Measurements from ENCODE around the gene FIGN. TPM values are rescaled to one million over a fixed set of nuclear protein-coding genes. Genes with fewer than 3 reads are reported as not detected.

FIGN gene
- total RNA-seq, 1 experiment from 2014 or later, result not detected

GRCh38 chr2:163785162-163785561 is 49.4 kb upstream of the FIGN start:
- H3K27me3 ChIP-seq (ENCODE audit: insufficient read depth, low read length), result no peaks in the 10 kb centered on the region
- no peaks in the 10 kb centered on the region for H3K9me3 ChIP-seq (ENCODE audit: control insufficient read depth in 1 of 2, insufficient read depth in 1 of 2, low read depth in 1 of 2, low read length in 2 of 2)
- no peaks in the 10 kb centered on the region; the same call in 1 of the 2 replicates for H4K20me1 ChIP-seq (ENCODE audit: insufficient read depth)
- ChIA-PET RAD21 (ENCODE audit: low non-redundant PET in 1 of 2, low total read pairs in 2 of 2, uncharacterized antibody in 2 of 2, unreplicated experiment in 2 of 2) (no interaction called here), CTCF (no interaction called here), POLR2A (no interaction called here)
- intact Hi-C loops (cut with micrococcal nuclease), result no loop called here
- no peak overlapping the region for H2AFZ ChIP-seq (ENCODE audit: low read depth, low read length, poor library complexity, severe bottlenecking)
- no peaks in the 10 kb centered on the region for H3K9me2 ChIP-seq (ENCODE audit: insufficient read depth)
- H3K36me3 ChIP-seq (ENCODE audit: control insufficient read depth in 1 of 2, insufficient read depth in 2 of 2, low read length in 2 of 2), result no peaks in the 10 kb centered on the region
- no peak overlapping the region for H3K4me2 ChIP-seq (ENCODE audit: low read length)
- no peak overlapping the region for H3K27ac ChIP-seq (ENCODE audit: low read depth, low read length)
- DNase-seq (ENCODE audit: low read depth, low spot score) (no peak), ATAC-seq (no peak)
- H3K4me1 ChIP-seq (ENCODE audit: control insufficient read depth in 1 of 2, insufficient read depth in 2 of 2, low read length in 2 of 2), result peaks cover 7 to 8% of the 10 kb centered on the region in 2 experiments
- H3K4me3 ChIP-seq (replicated peaks in 1 of 2; ENCODE audit: low read depth in 1 of 2, low read length in 2 of 2), result no peak overlapping the region
- BruUV-seq (replicated peaks), result no TSS peak
- H3K79me2 ChIP-seq (ENCODE audit: insufficient read depth, low read length), result no peaks in the 10 kb centered on the region
- no peak overlapping the region for H3K9ac ChIP-seq (ENCODE audit: low read length)
- no peak for TF ChIP-seq YY1 (IDR thresholded peaks at IDR 0.05; ENCODE audit: extremely low read depth, insufficient replicate concordance, low read depth, low read length)

- CTCF ChIA-PET, result no interaction called here
- Histone ChIP-seq H4K20me1 (ENCODE audit: insufficient read depth) (no peaks in the 10 kb centered on the region; the same call in 1 of the 2 replicates), H3K9me2 (ENCODE audit: insufficient read depth) (peaks cover 4% of the 10 kb centered on the region; the same call in 1 of the 2 replicates), H3K27me3 (ENCODE audit: insufficient read depth, low read length) (no peaks in the 10 kb centered on the region), H3K36me3 (ENCODE audit: control insufficient read depth in 1 of 2, insufficient read depth in 2 of 2, low read length in 2 of 2) (no peaks in the 10 kb centered on the region), H3K4me3 (replicated peaks in 1 of 2; ENCODE audit: low read depth in 1 of 2, low read length in 2 of 2) (no peak overlapping the region), H3K4me1 (ENCODE audit: control insufficient read depth in 1 of 2, insufficient read depth in 2 of 2, low read length in 2 of 2) (peaks cover 33 to 44% of the 10 kb centered on the region in 2 experiments), H2AFZ (ENCODE audit: low read depth, low read length, poor library complexity, severe bottlenecking) (peak overlapping the region; percentile 61), H3K9ac (ENCODE audit: low read length) (no peak overlapping the region), H3K9me3 (ENCODE audit: control insufficient read depth in 1 of 2, insufficient read depth in 1 of 2, low read depth in 1 of 2, low read length in 2 of 2) (no peaks in the 10 kb centered on the region), H3K27ac (ENCODE audit: low read depth, low read length) (no peak overlapping the region), H3K79me2 (ENCODE audit: insufficient read depth, low read length) (no peaks in the 10 kb centered on the region), H3K4me2 (ENCODE audit: low read length) (peak overlapping the region; percentile 49)
- ATAC-seq (peak; percentile 37; the same call in 1 of the 2 replicates), DNase-seq (ENCODE audit: low read depth, low spot score) (no peak)
- RAD21 ChIA-PET (ENCODE audit: low non-redundant PET in 1 of 2, low total read pairs in 2 of 2, uncharacterized antibody in 2 of 2, unreplicated experiment in 2 of 2), result no interaction called here
- POLR2A ChIA-PET, result no interaction called here
- intact Hi-C loops (cut with micrococcal nuclease), result no loop called here
- no peak for TF ChIP-seq JUND (IDR thresholded peaks at IDR 0.05)
- peak; percentile 22; the same call in 1 of the 2 replicates for TF ChIP-seq CEBPB (IDR thresholded peaks at IDR 0.05; ENCODE audit: low read depth)
- no peak for TF ChIP-seq POLR2AphosphoS5 (IDR thresholded peaks at IDR 0.05; ENCODE audit: low read depth, low read length)
- peak; percentile 53 for TF ChIP-seq TCF7L2 (IDR thresholded peaks at IDR 0.05; ENCODE audit: borderline replicate concordance, extremely low read depth, insufficient read depth, insufficient read length)
- BruUV-seq (replicated peaks), result no TSS peak
These were observed 44.3 kb upstream of the FIGN start for GRCh38 chr2:163779970-163780597.

All from HCT116 (cell line).